Measurements from ENCODE around the gene EXOC3L4.
"Not testable (repeated sequence)": the region's sequence is repeated elsewhere in the genome, so short reads cannot be mapped to it uniquely, and the experiment has no call there.

Gene EXOC3L4

GRCh38 chr14:103151270-103151945 lies 56.9 kb downstream of the EXOC3L4 start:
- H3K4me3 ChIP-seq (ENCODE audit: low read depth in 1 of 2, low read length in 2 of 2), result no peak overlapping the region
- no peaks in the 10 kb centered on the region for H3K9me3 ChIP-seq (ENCODE audit: control insufficient read depth in 1 of 2, low read length in 2 of 2)
- peaks cover 0 to 4% of the 10 kb centered on the region in 2 donors for H3K4me1 ChIP-seq (ENCODE audit: control insufficient read depth in 1 of 2, insufficient read depth in 2 of 2, low read length in 2 of 2)
- H3K27ac ChIP-seq (ENCODE audit: low read length), result no peak overlapping the region
- no peaks in the 10 kb centered on the region for H3K36me3 ChIP-seq (ENCODE audit: control insufficient read depth in 1 of 2, insufficient read depth in 2 of 2, low read length in 2 of 2)
- H3K27me3 ChIP-seq (ENCODE audit: low read depth, low read length), result no peaks in the 10 kb centered on the region

GRCh38 chr14:103155010-103155409 lies 60.5 kb downstream of the EXOC3L4 start:
- no peaks in the 10 kb centered on the region for H3K27me3 ChIP-seq (ENCODE audit: low read depth, low read length)
- no peak overlapping the region for H3K27ac ChIP-seq (ENCODE audit: low read length)
- no peak overlapping the region for H3K4me3 ChIP-seq (ENCODE audit: low read depth in 1 of 2, low read length in 2 of 2)
- H3K36me3 ChIP-seq (ENCODE audit: control insufficient read depth in 1 of 2, insufficient read depth in 2 of 2, low read length in 2 of 2), result no peaks in the 10 kb centered on the region
- H3K9me3 ChIP-seq (ENCODE audit: control insufficient read depth in 1 of 2, low read length in 2 of 2), result no peaks in the 10 kb centered on the region
- peaks cover 0 to 4% of the 10 kb centered on the region in 2 donors for H3K4me1 ChIP-seq (ENCODE audit: control insufficient read depth in 1 of 2, insufficient read depth in 2 of 2, low read length in 2 of 2)

GRCh38 chr14:103155416-103155815 lies 60.9 kb downstream of the EXOC3L4 start:
- not testable (repeated sequence) for H3K4me3 ChIP-seq (ENCODE audit: low read depth in 1 of 2, low read length in 2 of 2); H3K27ac ChIP-seq (ENCODE audit: low read length)

GRCh38 chr14:103155826-103156394 lies 61.4 kb downstream of the EXOC3L4 start:
- Histone ChIP-seq H3K27me3 (ENCODE audit: low read depth, low read length) (no peaks in the 10 kb centered on the region), H3K27ac (ENCODE audit: low read length) (no peak overlapping the region), H3K4me1 (ENCODE audit: control insufficient read depth in 1 of 2, insufficient read depth in 2 of 2, low read length in 2 of 2) (peaks cover 0 to 4% of the 10 kb centered on the region in 2 donors), H3K36me3 (ENCODE audit: control insufficient read depth in 1 of 2, insufficient read depth in 2 of 2, low read length in 2 of 2) (no peaks in the 10 kb centered on the region), H3K9me3 (ENCODE audit: control insufficient read depth in 1 of 2, low read length in 2 of 2) (no peaks in the 10 kb centered on the region), H3K4me3 (ENCODE audit: low read depth in 1 of 2, low read length in 2 of 2) (no peak overlapping the region)

More at GRCh38 chr14:103155416-103155815, 60.9 kb downstream of the EXOC3L4 start:
- H3K36me3 ChIP-seq (ENCODE audit: control insufficient read depth in 1 of 2, insufficient read depth in 2 of 2, low read length in 2 of 2); H3K9me3 ChIP-seq (ENCODE audit: control insufficient read depth in 1 of 2, low read length in 2 of 2); H3K4me1 ChIP-seq (ENCODE audit: control insufficient read depth in 1 of 2, insufficient read depth in 2 of 2, low read length in 2 of 2); H3K27me3 ChIP-seq (ENCODE audit: low read depth, low read length): not testable (repeated sequence)

GRCh38 chr14:103156651-103157378 lies 62.3 kb downstream of the EXOC3L4 start:
- H3K27ac ChIP-seq (ENCODE audit: low read length), result no peak overlapping the region
- no peaks in the 10 kb centered on the region for H3K27me3 ChIP-seq (ENCODE audit: low read depth, low read length)
- H3K4me3 ChIP-seq (ENCODE audit: low read depth in 1 of 2, low read length in 2 of 2), result no peak overlapping the region
- no peaks in the 10 kb centered on the region for H3K36me3 ChIP-seq (ENCODE audit: control insufficient read depth in 1 of 2, insufficient read depth in 2 of 2, low read length in 2 of 2)
- H3K9me3 ChIP-seq (ENCODE audit: control insufficient read depth in 1 of 2, low read length in 2 of 2), result no peaks in the 10 kb centered on the region
- H3K4me1 ChIP-seq (ENCODE audit: control insufficient read depth in 1 of 2, insufficient read depth in 2 of 2, low read length in 2 of 2), result peaks cover 0 to 4% of the 10 kb centered on the region in 2 donors

- H3K9me3 ChIP-seq (ENCODE audit: control insufficient read depth in 1 of 2, low read length in 2 of 2), result no peaks in the 10 kb centered on the region
- H3K36me3 ChIP-seq (ENCODE audit: control insufficient read depth in 1 of 2, insufficient read depth in 2 of 2, low read length in 2 of 2), result no peaks in the 10 kb centered on the region
- H3K27me3 ChIP-seq (ENCODE audit: low read depth, low read length), result no peaks in the 10 kb centered on the region
- H3K4me1 ChIP-seq (ENCODE audit: control insufficient read depth in 1 of 2, insufficient read depth in 2 of 2, low read length in 2 of 2), result peaks cover 0 to 4% of the 10 kb centered on the region in 2 donors
- no peak overlapping the region for H3K4me3 ChIP-seq (ENCODE audit: low read depth in 1 of 2, low read length in 2 of 2)
- no peak overlapping the region for H3K27ac ChIP-seq (ENCODE audit: low read length)
These were observed 63.4 kb downstream of the EXOC3L4 start for GRCh38 chr14:103157969-103158368.

GRCh38 chr14:103158688-103159087 lies 64.2 kb downstream of the EXOC3L4 start:
- Histone ChIP-seq H3K9me3 (ENCODE audit: control insufficient read depth in 1 of 2, low read length in 2 of 2) (no peaks in the 10 kb centered on the region), H3K27me3 (ENCODE audit: low read depth, low read length) (no peaks in the 10 kb centered on the region), H3K4me1 (ENCODE audit: control insufficient read depth in 1 of 2, insufficient read depth in 2 of 2, low read length in 2 of 2) (peaks cover 0 to 4% of the 10 kb centered on the region in 2 donors), H3K4me3 (ENCODE audit: low read depth in 1 of 2, low read length in 2 of 2) (no peak overlapping the region), H3K36me3 (ENCODE audit: control insufficient read depth in 1 of 2, insufficient read depth in 2 of 2, low read length in 2 of 2) (no peaks in the 10 kb centered on the region), H3K27ac (ENCODE audit: low read length) (no peak overlapping the region)
